ENCODE results near the gene IQGAP2. TPM values are rescaled to one million over a fixed set of nuclear protein-coding genes. Genes with fewer than 3 reads are reported as not detected.
A peak's percentile ranks its signal among the peaks of the same experiment; 100 is the strongest.

Gene IQGAP2
- total and polyA plus RNA-seq, 2 donors from 2014 or later, result 23.2 to 35.8 TPM

- Histone ChIP-seq H3K27me3 (ENCODE audit: control insufficient read depth, insufficient read depth, low read length) (no peaks in the 10 kb centered on the region), H3K27ac (ENCODE audit: low read depth in 2 of 2, low read length in 2 of 2) (no peak overlapping the region), H3K4me3 (ENCODE audit: low read length in 3 of 3) (no peak overlapping the region), H3K9me3 (ENCODE audit: control insufficient read depth in 2 of 3, insufficient read depth in 1 of 3, low read length in 3 of 3) (no peaks in the 10 kb centered on the region), H3K9ac (ENCODE audit: low read length in 3 of 3) (no peak overlapping the region), H3K4me1 (ENCODE audit: control insufficient read depth in 2 of 3, insufficient read depth in 2 of 3, low read depth in 1 of 3, low read length in 3 of 3) (no peaks in the 10 kb centered on the region), H3K36me3 (ENCODE audit: control insufficient read depth in 2 of 3, insufficient read depth in 3 of 3, low read length in 3 of 3) (no peaks in the 10 kb centered on the region)
- intact Hi-C loops (cut with DNase I), result no loop called here
- no peak for TF ChIP-seq CTCF (IDR thresholded peaks at IDR 0.05; ENCODE audit: borderline replicate concordance, extremely low read depth, insufficient read depth)
- FAIRE-seq (no peak), DNase-seq (peak in 2 of 5 donors; percentile 10 to 68)
These were observed 150.2 kb downstream of the IQGAP2 start for GRCh38 chr5:76553251-76553650.

- Histone ChIP-seq H3K27ac (ENCODE audit: low read depth in 2 of 2, low read length in 2 of 2) (no peak overlapping the region), H3K9ac (ENCODE audit: low read length in 3 of 3) (no peak overlapping the region), H3K9me3 (ENCODE audit: control insufficient read depth in 2 of 3, insufficient read depth in 1 of 3, low read length in 3 of 3) (no peaks in the 10 kb centered on the region), H3K36me3 (ENCODE audit: control insufficient read depth in 2 of 3, insufficient read depth in 3 of 3, low read length in 3 of 3) (no peaks in the 10 kb centered on the region), H3K4me3 (ENCODE audit: low read length in 3 of 3) (no peak overlapping the region), H3K4me1 (ENCODE audit: control insufficient read depth in 2 of 3, insufficient read depth in 2 of 3, low read depth in 1 of 3, low read length in 3 of 3) (no peaks in the 10 kb centered on the region), H3K27me3 (ENCODE audit: control insufficient read depth, insufficient read depth, low read length) (no peaks in the 10 kb centered on the region)
- DNase-seq (no peak), FAIRE-seq (no peak)
- intact Hi-C loops (cut with DNase I), result no loop called here
- no peak for TF ChIP-seq CTCF (IDR thresholded peaks at IDR 0.05; ENCODE audit: borderline replicate concordance, extremely low read depth, insufficient read depth)
These were observed 152.0 kb downstream of the IQGAP2 start for GRCh38 chr5:76555114-76555513.

- TF ChIP-seq CTCF (IDR thresholded peaks at IDR 0.05; ENCODE audit: borderline replicate concordance, extremely low read depth, insufficient read depth), result no peak
- DNase-seq (no peak), FAIRE-seq (no peak)
- Histone ChIP-seq H3K27me3 (ENCODE audit: control insufficient read depth, insufficient read depth, low read length) (no peaks in the 10 kb centered on the region), H3K27ac (ENCODE audit: low read depth in 2 of 2, low read length in 2 of 2) (no peak overlapping the region), H3K9ac (ENCODE audit: low read length in 3 of 3) (no peak overlapping the region), H3K4me3 (ENCODE audit: low read length in 3 of 3) (no peak overlapping the region), H3K9me3 (ENCODE audit: control insufficient read depth in 2 of 3, insufficient read depth in 1 of 3, low read length in 3 of 3) (no peaks in the 10 kb centered on the region), H3K4me1 (ENCODE audit: control insufficient read depth in 2 of 3, insufficient read depth in 2 of 3, low read depth in 1 of 3, low read length in 3 of 3) (no peaks in the 10 kb centered on the region), H3K36me3 (ENCODE audit: control insufficient read depth in 2 of 3, insufficient read depth in 3 of 3, low read length in 3 of 3) (no peaks in the 10 kb centered on the region)
- intact Hi-C loops (cut with DNase I), result no loop called here
These were observed 152.6 kb downstream of the IQGAP2 start for GRCh38 chr5:76555717-76556116.

Data from kidney (tissue), 14 donors.